ENCODE data around the gene FNIP1.
"Not testable (repeated sequence)": the region's sequence is repeated elsewhere in the genome, so short reads cannot be mapped to it uniquely, and the experiment has no call there.

FNIP1 gene

GRCh38 chr5:131595088-131596033, 201.5 kb downstream of the FNIP1 start:
- no peak for DNase-seq

GRCh38 chr5:131593921-131594320, 202.9 kb downstream of the FNIP1 start:
- DNase-seq: no peak

- not testable (repeated sequence) for DNase-seq
These were observed 203.4 kb downstream of the FNIP1 start for GRCh38 chr5:131593436-131593835.

Data from NCI-H446 (cell line).